ENCODE data around the gene NABP1. TPM values are rescaled to one million over a fixed set of nuclear protein-coding genes. Genes with fewer than 3 reads are reported as not detected.

NABP1 gene
- total and polyA plus RNA-seq, 12 donors, result 1.2 to 15.3 (median 3.8) TPM

- WGBS, 2 donors, result 95 to 97% methylated on average over 3 of the region's 3 CpGs
- DNase-seq, result no peak
- intact Hi-C loops (cut with DNase I), result loop anchor here in 1 of 10 donors (10.0 kb wide), 1 partner anchor 143 kb away; no protein-coding TSS in a partner anchor
These were observed 19.9 kb downstream of the NABP1 start for GRCh38 chr2:191697870-191698269.

GRCh38 chr2:191699341-191699945, 21.5 kb downstream of the NABP1 start:
- 51 to 75% methylated on average over 10 of the region's 10 CpGs for WGBS, 2 donors
- intact Hi-C loops (cut with DNase I), result loop anchor here in 1 of 10 donors (10.0 kb wide), 1 partner anchor 145 kb away; no protein-coding TSS in a partner anchor
- DNase-seq, result no peak
- Histone ChIP-seq H3K27ac (no peak overlapping the region), H3K9me3 (no peaks in the 10 kb centered on the region), H3K4me1 (peaks cover 0 to 14% (median 0%) of the 10 kb centered on the region in 9 donors), H3K36me3 (peaks cover 0 to 11% (median 0%) of the 10 kb centered on the region in 9 donors), H3K4me3 (no peak overlapping the region), H3K27me3 (no peaks in the 10 kb centered on the region)
- ATAC-seq, result no peak
- no peak for TF ChIP-seq CTCF (IDR thresholded peaks at IDR 0.05)

More at GRCh38 chr2:191697870-191698269, 19.9 kb downstream of the NABP1 start:
- no peak for TF ChIP-seq CTCF (IDR thresholded peaks at IDR 0.05)
- Histone ChIP-seq H3K9me3 (no peaks in the 10 kb centered on the region), H3K36me3 (peaks cover 0 to 11% (median 0%) of the 10 kb centered on the region in 9 donors), H3K27me3 (no peaks in the 10 kb centered on the region), H3K27ac (no peak overlapping the region), H3K4me3 (no peak overlapping the region), H3K4me1 (peaks cover 0 to 14% (median 0%) of the 10 kb centered on the region in 9 donors)
- no peak for ATAC-seq

GRCh38 chr2:191701029-191701428, 23.1 kb downstream of the NABP1 start:
- Histone ChIP-seq H3K9me3 (no peaks in the 10 kb centered on the region), H3K36me3 (peaks cover 0 to 5% (median 0%) of the 10 kb centered on the region in 9 donors), H3K4me1 (peaks cover 0 to 7% (median 0%) of the 10 kb centered on the region in 9 donors), H3K4me3 (no peak overlapping the region), H3K27me3 (no peaks in the 10 kb centered on the region), H3K27ac (no peak overlapping the region)
- DNase-seq (no peak), ATAC-seq (no peak)
- intact Hi-C loops (cut with DNase I), result no loop called here
- 52 to 83% methylated on average over 1 of the region's 1 CpG for WGBS, 2 donors
- TF ChIP-seq CTCF (IDR thresholded peaks at IDR 0.05), result no peak

GRCh38 chr2:191701696-191702095, 23.8 kb downstream of the NABP1 start:
- Histone ChIP-seq H3K27me3 (no peaks in the 10 kb centered on the region), H3K9me3 (no peaks in the 10 kb centered on the region), H3K27ac (no peak overlapping the region), H3K36me3 (no peaks in the 10 kb centered on the region), H3K4me1 (peaks cover 0 to under 1% (median 0%) of the 10 kb centered on the region in 9 donors), H3K4me3 (no peak overlapping the region)
- DNase-seq (no peak), ATAC-seq (no peak)
- intact Hi-C loops (cut with DNase I), result no loop called here
- WGBS, 2 donors, result 73 to 80% methylated on average over 2 of the region's 2 CpGs
- no peak for TF ChIP-seq CTCF (IDR thresholded peaks at IDR 0.05)

Data from heart right ventricle (tissue), 16 donors.